HUES6 (cell line): ENCODE data around the gene TIMM22.

Experiments used
- H3K27ac ChIP-seq: 2 replicates; pipeline ENCODE4 v1.7.0; 2013; ENCODE audit warnings: low read depth, mild to moderate bottlenecking, low read length, inconsistent platforms
- H3K27me3 ChIP-seq: 2 replicates; pipeline ENCODE4 v1.6.1; 2013; ENCODE audit warnings: low read length; ENCODE audit not compliant: control insufficient read depth, insufficient read depth
- H3K36me3 ChIP-seq: 2 replicates; pipeline ENCODE4 v1.6.1; 2013; ENCODE audit warnings: low read length; ENCODE audit not compliant: control insufficient read depth, insufficient read depth
- H3K4me1 ChIP-seq: 2 replicates; pipeline ENCODE4 v1.6.1; 2013; ENCODE audit warnings: low read length; ENCODE audit not compliant: control insufficient read depth, insufficient read depth
- H3K4me3 ChIP-seq: 2 replicates; pipeline ENCODE4 v1.5.1; 2013; ENCODE audit warnings: low read depth, low read length
- H3K9ac ChIP-seq: one replicate; pipeline ENCODE4 v1.6.1; 2013; ENCODE audit warnings: mild to moderate bottlenecking, low read length
- H3K9me3 ChIP-seq: 2 replicates; pipeline ENCODE4 v1.6.1; 2013; ENCODE audit warnings: low read depth, low read length; ENCODE audit not compliant: control insufficient read depth, insufficient read depth

TIMM22 gene

GRCh38 chr17:1002771-1003555 is 6.0 kb downstream of the TIMM22 start:
- Histone ChIP-seq H3K36me3 (peaks cover 62% of the 10 kb centered on the region), H3K4me1 (peaks cover 2% of the 10 kb centered on the region; the same call in 1 of the 2 replicates), H3K27ac (no peak overlapping the region), H3K9ac (no peak overlapping the region), H3K4me3 (no peak overlapping the region), H3K27me3 (no peaks in the 10 kb centered on the region), H3K9me3 (no peaks in the 10 kb centered on the region)

- Histone ChIP-seq H3K4me1 (no peaks in the 10 kb centered on the region), H3K4me3 (no peak overlapping the region), H3K27me3 (no peaks in the 10 kb centered on the region), H3K9ac (no peak overlapping the region), H3K27ac (no peak overlapping the region), H3K36me3 (peaks cover 62% of the 10 kb centered on the region), H3K9me3 (no peaks in the 10 kb centered on the region)
These were observed 6.7 kb downstream of the TIMM22 start for GRCh38 chr17:1003633-1003971.

GRCh38 chr17:1003972-1004768 is 7.2 kb downstream of the TIMM22 start:
- no peak overlapping the region for H3K27ac ChIP-seq
- peaks cover 62% of the 10 kb centered on the region for H3K36me3 ChIP-seq
- H3K9me3 ChIP-seq, result no peaks in the 10 kb centered on the region
- no peak overlapping the region for H3K4me3 ChIP-seq
- H3K27me3 ChIP-seq, result no peaks in the 10 kb centered on the region
- H3K9ac ChIP-seq, result no peak overlapping the region
- H3K4me1 ChIP-seq, result no peaks in the 10 kb centered on the region

- no peaks in the 10 kb centered on the region for H3K27me3 ChIP-seq
- no peaks in the 10 kb centered on the region for H3K4me1 ChIP-seq
- H3K4me3 ChIP-seq, result no peak overlapping the region
- H3K9ac ChIP-seq, result no peak overlapping the region
- H3K27ac ChIP-seq, result no peak overlapping the region
- peaks cover 58% of the 10 kb centered on the region for H3K36me3 ChIP-seq
- H3K9me3 ChIP-seq, result no peaks in the 10 kb centered on the region
These were observed 7.9 kb downstream of the TIMM22 start for GRCh38 chr17:1004769-1005295.

GRCh38 chr17:1005361-1005946 is 8.5 kb downstream of the TIMM22 start:
- no peak overlapping the region for H3K27ac ChIP-seq
- H3K36me3 ChIP-seq, result peaks cover 59% of the 10 kb centered on the region
- no peaks in the 10 kb centered on the region for H3K27me3 ChIP-seq
- H3K9ac ChIP-seq, result no peak overlapping the region
- H3K4me3 ChIP-seq, result no peak overlapping the region
- no peaks in the 10 kb centered on the region for H3K9me3 ChIP-seq
- H3K4me1 ChIP-seq, result no peaks in the 10 kb centered on the region

- Histone ChIP-seq H3K4me3 (no peak overlapping the region), H3K27me3 (no peaks in the 10 kb centered on the region), H3K36me3 (peaks cover 54% of the 10 kb centered on the region), H3K9me3 (no peaks in the 10 kb centered on the region), H3K9ac (no peak overlapping the region), H3K27ac (no peak overlapping the region), H3K4me1 (no peaks in the 10 kb centered on the region)
These were observed 9.1 kb downstream of the TIMM22 start for GRCh38 chr17:1006054-1006453.

- Histone ChIP-seq H3K4me3 (no peak overlapping the region), H3K27ac (no peak overlapping the region), H3K36me3 (peaks cover 40% of the 10 kb centered on the region), H3K27me3 (no peaks in the 10 kb centered on the region), H3K4me1 (no peaks in the 10 kb centered on the region), H3K9ac (no peak overlapping the region), H3K9me3 (no peaks in the 10 kb centered on the region)
These were observed 10.5 kb downstream of the TIMM22 start for GRCh38 chr17:1007310-1008007.

GRCh38 chr17:1008008-1008761 is 11.3 kb downstream of the TIMM22 start:
- Histone ChIP-seq H3K9me3 (no peaks in the 10 kb centered on the region), H3K27me3 (no peaks in the 10 kb centered on the region), H3K4me3 (no peak overlapping the region), H3K36me3 (peaks cover 34% of the 10 kb centered on the region), H3K4me1 (no peaks in the 10 kb centered on the region), H3K27ac (no peak overlapping the region), H3K9ac (no peak overlapping the region)

GRCh38 chr17:1009229-1010085 is 12.5 kb downstream of the TIMM22 start:
- Histone ChIP-seq H3K9me3 (no peaks in the 10 kb centered on the region), H3K27me3 (no peaks in the 10 kb centered on the region), H3K4me3 (no peak overlapping the region), H3K9ac (no peak overlapping the region), H3K27ac (no peak overlapping the region), H3K36me3 (peaks cover 29% of the 10 kb centered on the region), H3K4me1 (no peaks in the 10 kb centered on the region)

- no peaks in the 10 kb centered on the region for H3K9me3 ChIP-seq
- no peaks in the 10 kb centered on the region for H3K4me1 ChIP-seq
- no peak overlapping the region for H3K4me3 ChIP-seq
- H3K27ac ChIP-seq, result no peak overlapping the region
- peaks cover 26% of the 10 kb centered on the region for H3K36me3 ChIP-seq
- no peaks in the 10 kb centered on the region for H3K27me3 ChIP-seq
- no peak overlapping the region for H3K9ac ChIP-seq
These were observed 13.1 kb downstream of the TIMM22 start for GRCh38 chr17:1010086-1010450.
